22Rv1 (cell line): ENCODE results near the gene PANX2.

Experiments used
- H3K27ac ChIP-seq: fragments of 450-650 bp; 2 replicates; pipeline ENCODE4 v1.5.1; 2017
- CTCF ChIP-seq: fragments of 450-650 bp; IDR thresholded peaks from 2 replicates; pipeline ENCODE4 v1.5.1; 2017; ENCODE audit warnings: mild to moderate bottlenecking
- ZFX ChIP-seq: fragments of 450-650 bp; IDR thresholded peaks from 2 replicates; pipeline ENCODE4 v1.6.1; 2017; ENCODE audit warnings: antibody characterized with exemption, borderline replicate concordance

The PANX2 gene

GRCh38 chr22:50217543-50218152, 47.1 kb downstream of the PANX2 start:
- TF ChIP-seq CTCF (no peak), ZFX (no peak)
- peak overlapping the region; percentile 56 for H3K27ac ChIP-seq

GRCh38 chr22:50218153-50218995, 47.8 kb downstream of the PANX2 start:
- peak overlapping the region; percentile 56 for H3K27ac ChIP-seq
- no peak for TF ChIP-seq ZFX
- no peak for TF ChIP-seq CTCF

GRCh38 chr22:50218996-50219727, 48.6 kb downstream of the PANX2 start:
- TF ChIP-seq CTCF = no peak
- no peak for TF ChIP-seq ZFX
- H3K27ac ChIP-seq = peak overlapping the region; percentile 56

GRCh38 chr22:50219800-50220602, 49.5 kb downstream of the PANX2 start:
- H3K27ac ChIP-seq = peak overlapping the region; percentile 56
- TF ChIP-seq CTCF (no peak), ZFX (no peak)

- TF ChIP-seq ZFX (no peak), CTCF (no peak)
- no peak overlapping the region for H3K27ac ChIP-seq
Measured at GRCh38 chr22:50220603-50221409, 50.3 kb downstream of the PANX2 start.
